ENCODE data around the gene ADAMTS13. TPM values are rescaled to one million over a fixed set of nuclear protein-coding genes. Genes with fewer than 3 reads are reported as not detected.

ADAMTS13 gene
- total RNA-seq, 2 experiments from 2014 or later: 2.3 to 3.0 TPM

- POLR2A ChIA-PET: no interaction called here
- Mint-ChIP-seq H3K9me3 (no peaks in the 10 kb centered on the region), H3K4me1 (peaks cover 5% of the 10 kb centered on the region), H3K27ac (no peak overlapping the region), H3K36me3 (ENCODE audit: low read depth) (no peaks in the 10 kb centered on the region), H3K4me3 (no peak overlapping the region), H3K27me3 (peaks cover 2% of the 10 kb centered on the region)
- DNase-seq: no peak
- CTCF ChIA-PET: no interaction called here
Observed at GRCh38 chr9:133473743-133474142, 51.6 kb downstream of the ADAMTS13 start.

GRCh38 chr9:133474215-133474614 is 52.0 kb downstream of the ADAMTS13 start:
- H3K27ac Mint-ChIP-seq: no peak overlapping the region
- ChIA-PET POLR2A (no interaction called here), CTCF (no interaction called here)
- no peaks in the 10 kb centered on the region for H3K36me3 Mint-ChIP-seq (ENCODE audit: low read depth)
- H3K27me3 Mint-ChIP-seq: peaks cover 2% of the 10 kb centered on the region
- H3K4me1 Mint-ChIP-seq: peaks cover 5% of the 10 kb centered on the region
- H3K9me3 Mint-ChIP-seq: no peaks in the 10 kb centered on the region
- no peak overlapping the region for H3K4me3 Mint-ChIP-seq
- DNase-seq: no peak

- Mint-ChIP-seq H3K36me3 (ENCODE audit: low read depth) (no peaks in the 10 kb centered on the region), H3K27me3 (peaks cover 2% of the 10 kb centered on the region), H3K27ac (no peak overlapping the region), H3K4me3 (no peak overlapping the region), H3K9me3 (no peaks in the 10 kb centered on the region), H3K4me1 (peaks cover 11% of the 10 kb centered on the region)
- CTCF ChIA-PET: no interaction called here
- POLR2A ChIA-PET: no interaction called here
- no peak for DNase-seq
Observed at GRCh38 chr9:133474853-133475252, 52.7 kb downstream of the ADAMTS13 start.

- no peak for DNase-seq
- Mint-ChIP-seq H3K4me1 (peaks cover 13% of the 10 kb centered on the region), H3K9me3 (no peaks in the 10 kb centered on the region), H3K27ac (no peak overlapping the region), H3K36me3 (ENCODE audit: low read depth) (no peaks in the 10 kb centered on the region), H3K4me3 (no peak overlapping the region), H3K27me3 (peaks cover 2% of the 10 kb centered on the region)
- ChIA-PET POLR2A (interaction anchor here (0.8 kb wide), 1 partner anchor 50 kb away, joined by 3 read pairs; no protein-coding TSS in a partner anchor), CTCF (no interaction called here)
Observed at GRCh38 chr9:133475292-133476012, 53.3 kb downstream of the ADAMTS13 start.

- no peak for DNase-seq
- H3K27me3 Mint-ChIP-seq: peaks cover 2% of the 10 kb centered on the region
- no peaks in the 10 kb centered on the region for H3K36me3 Mint-ChIP-seq (ENCODE audit: low read depth)
- peaks cover 13% of the 10 kb centered on the region for H3K4me1 Mint-ChIP-seq
- H3K27ac Mint-ChIP-seq: no peak overlapping the region
- no peak overlapping the region for H3K4me3 Mint-ChIP-seq
- ChIA-PET CTCF (interaction anchor here (0.6 kb wide), 1 partner anchor 392 kb away, joined by 4 read pairs; no protein-coding TSS in a partner anchor), POLR2A (interaction anchor here (0.8 kb wide), 1 partner anchor 51 kb away, joined by 3 read pairs; no protein-coding TSS in a partner anchor)
- no peaks in the 10 kb centered on the region for H3K9me3 Mint-ChIP-seq
Observed at GRCh38 chr9:133476036-133476931, 54.1 kb downstream of the ADAMTS13 start.

GRCh38 chr9:133476941-133477340 is 54.8 kb downstream of the ADAMTS13 start:
- H3K9me3 Mint-ChIP-seq: no peaks in the 10 kb centered on the region
- H3K27me3 Mint-ChIP-seq: peaks cover 4% of the 10 kb centered on the region
- no peak for DNase-seq
- ChIA-PET CTCF (interaction anchor here (0.6 kb wide), 1 partner anchor 392 kb away, joined by 4 read pairs; no protein-coding TSS in a partner anchor), POLR2A (no interaction called here)
- no peak overlapping the region for H3K4me3 Mint-ChIP-seq
- no peak overlapping the region for H3K27ac Mint-ChIP-seq
- no peaks in the 10 kb centered on the region for H3K36me3 Mint-ChIP-seq (ENCODE audit: low read depth)
- peaks cover 13% of the 10 kb centered on the region for H3K4me1 Mint-ChIP-seq

GRCh38 chr9:133477461-133477860 is 55.3 kb downstream of the ADAMTS13 start:
- H3K27ac Mint-ChIP-seq: peak overlapping the region; percentile 46
- peaks cover 13% of the 10 kb centered on the region for H3K4me1 Mint-ChIP-seq
- no peak overlapping the region for H3K4me3 Mint-ChIP-seq
- ChIA-PET POLR2A (no interaction called here), CTCF (interaction anchor here (1.0 to 1.6 kb wide), 3 partner anchors 9 to 19 kb away, joined by 3 to 6 read pairs (median 6); no protein-coding TSS in a partner anchor)
- no peaks in the 10 kb centered on the region for H3K36me3 Mint-ChIP-seq (ENCODE audit: low read depth)
- DNase-seq: no peak
- peaks cover 7% of the 10 kb centered on the region for H3K27me3 Mint-ChIP-seq
- no peaks in the 10 kb centered on the region for H3K9me3 Mint-ChIP-seq

- Mint-ChIP-seq H3K27ac (peak overlapping the region; percentile 46), H3K36me3 (ENCODE audit: low read depth) (no peaks in the 10 kb centered on the region), H3K27me3 (peaks cover 9% of the 10 kb centered on the region), H3K4me3 (no peak overlapping the region), H3K9me3 (no peaks in the 10 kb centered on the region), H3K4me1 (peaks cover 13% of the 10 kb centered on the region)
- POLR2A ChIA-PET: no interaction called here
- DNase-seq: no peak
- CTCF ChIA-PET: interaction anchor here (1.0 to 1.6 kb wide), 3 partner anchors 9 to 19 kb away, joined by 3 to 6 read pairs (median 6); no protein-coding TSS in a partner anchor
Observed at GRCh38 chr9:133477992-133478850, 56.1 kb downstream of the ADAMTS13 start.

- Mint-ChIP-seq H3K9me3 (no peaks in the 10 kb centered on the region), H3K27ac (no peak within 1 kb of the TSS), H3K4me3 (peak within 1 kb of the TSS; percentile 70), H3K36me3 (ENCODE audit: low read depth) (no peaks in the 10 kb centered on the region), H3K4me1 (peaks cover 11% of the 10 kb centered on the region), H3K27me3 (peaks cover 12% of the 10 kb centered on the region)
- ChIA-PET CTCF (interaction anchor here (1.5 to 1.6 kb wide), 2 partner anchors 8 to 17 kb away, joined by 6 read pairs; no protein-coding TSS in a partner anchor), POLR2A (no interaction called here)
- peak; percentile 84 for DNase-seq
Observed at GRCh38 chr9:133478851-133479711, 56.9 kb downstream of the ADAMTS13 start, which contains the start of gene SLC2A6. SLC2A6 (minus strand) TSS chr9:133479099; CDS start chr9:133479059, 40 bp downstream.

- Mint-ChIP-seq H3K9me3 (no peaks in the 10 kb centered on the region), H3K4me1 (peaks cover 20% of the 10 kb centered on the region), H3K27ac (no peak overlapping the region), H3K4me3 (no peak overlapping the region), H3K27me3 (peaks cover 10% of the 10 kb centered on the region), H3K36me3 (ENCODE audit: low read depth) (no peaks in the 10 kb centered on the region)
- POLR2A ChIA-PET: no interaction called here
- CTCF ChIA-PET: interaction anchor here (0.7 to 1.2 kb wide), 3 partner anchors 10 to 66 kb away, joined by 3 to 6 read pairs (median 3); partner anchors contain the start of gene REXO4
- DNase-seq: no peak
Observed at GRCh38 chr9:133483611-133484010, 61.4 kb downstream of the ADAMTS13 start.

GRCh38 chr9:133484671-133485437 is 62.7 kb downstream of the ADAMTS13 start:
- H3K4me3 Mint-ChIP-seq: no peak overlapping the region

More at GRCh38 chr9:133484671-133485437, 62.7 kb downstream of the ADAMTS13 start:
- H3K36me3 Mint-ChIP-seq (ENCODE audit: low read depth): no peaks in the 10 kb centered on the region
- peaks cover 17% of the 10 kb centered on the region for H3K4me1 Mint-ChIP-seq
- POLR2A ChIA-PET: no interaction called here
- no peak for DNase-seq
- no peak overlapping the region for H3K27ac Mint-ChIP-seq
- no peaks in the 10 kb centered on the region for H3K9me3 Mint-ChIP-seq
- H3K27me3 Mint-ChIP-seq: peaks cover 10% of the 10 kb centered on the region
- CTCF ChIA-PET: interaction anchor here (0.8 to 1.2 kb wide), 4 partner anchors 9 to 378 kb away, joined by 3 to 6 read pairs (median 4); no protein-coding TSS in a partner anchor

Data from activated CD4-positive, alpha-beta T cell treated with anti-CD3 and anti-CD28 coated beads, Interleukin-2, amount 10 ng/mL, durations not matched to agents 7 days and 5 days (primary cell).